SK-N-SH treated with all-trans-retinoic acid at 6 μM for 48 hours (cell line): ENCODE measurements around the gene CCDC63.

Experiments used
- ATAC-seq: fragments of 200-7000 bp; cut with Tn5 transposase; 3 replicates; pipeline ENCODE4 v1.9.1; 2020; ENCODE audit warnings: mild to moderate bottlenecking, moderate library complexity
- ARNTL ChIP-seq: fragments of 450-650 bp; formaldehyde crosslinking; IDR thresholded peaks from 2 replicates; pipeline ENCODE4 v1.5.0; 2020; ENCODE audit warnings: low read depth, mild to moderate bottlenecking, moderate library complexity, borderline replicate concordance
- BACH2 ChIP-seq: fragments of 250-450 bp; sonication (Bioruptor Pico); IDR thresholded peaks from 2 replicates; pipeline ENCODE4 v1.9.0; 2021; ENCODE audit warnings: mild to moderate bottlenecking, borderline replicate concordance
- CSDC2 ChIP-seq: fragments of 250-450 bp; sonication (Bioruptor Pico); IDR thresholded peaks from 2 replicates; pipeline ENCODE4 v1.5.0; 2020; ENCODE audit warnings: mild to moderate bottlenecking, moderate library complexity
- ESRRG ChIP-seq: fragments of 250-450 bp; sonication (Bioruptor Pico); IDR thresholded peaks from 2 replicates; pipeline ENCODE4 v1.6.1; 2021; ENCODE audit warnings: mild to moderate bottlenecking
- GLIS3 ChIP-seq: fragments of 250-450 bp; sonication (Bioruptor Pico); IDR thresholded peaks from 2 replicates; pipeline ENCODE4 v1.5.0; 2020; ENCODE audit warnings: mild to moderate bottlenecking, moderate library complexity
- ISL1 ChIP-seq: fragments of 250-450 bp; sonication (Bioruptor Pico); IDR thresholded peaks from 2 replicates; pipeline ENCODE4 v2.1.2; 2022; ENCODE audit warnings: mild to moderate bottlenecking, moderate library complexity
- OSR1 ChIP-seq: fragments of 250-450 bp; sonication (Bioruptor Pico); IDR thresholded peaks from 2 replicates; pipeline ENCODE4 v1.8.0; 2022; ENCODE audit warnings: moderate library complexity, mild to moderate bottlenecking, inconsistent platforms
- PPARA ChIP-seq: fragments of 250-450 bp; sonication (Bioruptor Pico); IDR thresholded peaks from 2 replicates; pipeline ENCODE4 v1.5.0; 2020; ENCODE audit warnings: mild to moderate bottlenecking, borderline replicate concordance
- RARB ChIP-seq: fragments of 250-450 bp; sonication (Bioruptor Pico); IDR thresholded peaks from 2 replicates; pipeline ENCODE4 v1.8.0; 2021; ENCODE audit warnings: mild to moderate bottlenecking, moderate library complexity
- SNAI2 ChIP-seq: fragments of 250-450 bp; sonication (Bioruptor Pico); IDR thresholded peaks from 2 replicates; pipeline ENCODE4 v1.5.0; 2020; ENCODE audit warnings: mild to moderate bottlenecking, moderate library complexity
- TCF4 ChIP-seq: fragments of 250-450 bp; sonication (Bioruptor Pico); IDR thresholded peaks from 2 replicates; pipeline ENCODE4 v1.8.0; 2021; ENCODE audit warnings: mild to moderate bottlenecking, moderate library complexity, borderline replicate concordance
- TOX ChIP-seq: fragments of 250-450 bp; sonication (Bioruptor Pico); IDR thresholded peaks from 2 replicates; pipeline ENCODE4 v1.8.0; 2021; ENCODE audit warnings: mild to moderate bottlenecking, moderate library complexity, borderline replicate concordance
- ZC3H10 ChIP-seq: fragments of 250-450 bp; sonication (Bioruptor Pico); IDR thresholded peaks from 2 replicates; pipeline ENCODE4 v1.5.1; 2021; ENCODE audit warnings: mild to moderate bottlenecking, moderate library complexity
- ZFP3 ChIP-seq: fragments of 250-450 bp; sonication (Bioruptor Pico); IDR thresholded peaks from 2 replicates; pipeline ENCODE4 v1.5.0; 2020; ENCODE audit warnings: mild to moderate bottlenecking, moderate library complexity
- ZFP30 ChIP-seq: fragments of 450-650 bp; formaldehyde crosslinking; IDR thresholded peaks from 2 replicates; pipeline ENCODE4 v1.5.0; 2022; ENCODE audit warnings: mild to moderate bottlenecking, moderate library complexity
- ZNF565 ChIP-seq: fragments of 450-650 bp; formaldehyde crosslinking; conservative IDR thresholded peaks from 2 replicates; pipeline ENCODE4 v1.5.0; 2020; ENCODE audit warnings: low read depth, mild to moderate bottlenecking, moderate library complexity
- ZNF70 ChIP-seq: fragments of 450-650 bp; formaldehyde crosslinking; IDR thresholded peaks from 2 replicates; pipeline ENCODE4 v1.5.0; 2020; ENCODE audit warnings: mild to moderate bottlenecking, moderate library complexity
- ZNF8 ChIP-seq: fragments of 450-650 bp; formaldehyde crosslinking; IDR thresholded peaks from 2 replicates; pipeline ENCODE4 v1.5.0; 2020; ENCODE audit warnings: mild to moderate bottlenecking, moderate library complexity
- TF ChIP-seq, protein P1 (sequence below): fragments of 250-450 bp; sonication (Bioruptor Pico); IDR thresholded peaks from 2 replicates; pipeline ENCODE4 v1.5.1; 2020; ENCODE audit warnings: low read depth, mild to moderate bottlenecking, moderate library complexity
- TF ChIP-seq, protein P2 (sequence below): fragments of 250-450 bp; sonication (Bioruptor Pico); IDR thresholded peaks from 2 replicates; pipeline ENCODE4 v1.5.1; 2021; ENCODE audit warnings: mild to moderate bottlenecking, moderate library complexity
- TF ChIP-seq, protein P3 (sequence below): fragments of 250-450 bp; sonication (Bioruptor Pico); IDR thresholded peaks from 2 replicates; pipeline ENCODE4 v1.8.0; 2020; ENCODE audit warnings: mild to moderate bottlenecking, moderate library complexity, borderline replicate concordance
- TF ChIP-seq, protein P4 (sequence below): fragments of 250-450 bp; sonication (Bioruptor Pico); IDR thresholded peaks from 2 replicates; pipeline ENCODE4 v1.5.0; 2020; ENCODE audit warnings: mild to moderate bottlenecking, moderate library complexity

Gene CCDC63

DNA sequence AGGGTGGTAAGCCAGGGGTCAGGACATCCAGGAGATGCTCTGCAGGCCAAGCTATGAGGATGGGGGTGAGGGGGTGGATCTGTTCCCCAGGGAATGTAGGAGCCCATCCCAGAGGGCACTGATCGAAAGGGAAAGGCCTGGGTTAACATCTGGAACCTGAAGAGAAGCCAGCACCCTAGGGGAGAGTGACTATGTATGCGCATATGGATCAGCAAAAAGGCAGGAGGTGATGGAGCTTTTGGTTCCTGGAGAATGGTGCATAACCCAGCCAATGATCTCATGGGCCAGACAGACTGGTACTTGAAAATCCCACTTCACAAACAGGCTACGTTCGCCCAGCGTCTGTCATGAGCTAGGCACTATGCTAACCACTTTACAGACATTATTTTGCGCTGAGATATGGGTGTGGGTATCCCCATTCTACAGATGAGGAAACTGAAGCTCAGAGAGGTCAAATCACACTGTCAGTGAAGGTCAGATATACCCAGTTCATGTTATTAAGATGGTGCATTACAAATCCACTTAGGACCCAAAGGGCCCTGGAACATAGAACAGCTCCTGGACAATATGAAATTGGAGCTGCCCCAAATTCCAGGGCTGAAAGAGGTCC, 1.6 kb downstream of the CCDC63 start:
- ATAC-seq: no peak
- no peak for TF ChIP-seq ARNTL (CRISPR knock-in tag)
- no peak for TF ChIP-seq ZFP3
- TF ChIP-seq, protein P1, sequence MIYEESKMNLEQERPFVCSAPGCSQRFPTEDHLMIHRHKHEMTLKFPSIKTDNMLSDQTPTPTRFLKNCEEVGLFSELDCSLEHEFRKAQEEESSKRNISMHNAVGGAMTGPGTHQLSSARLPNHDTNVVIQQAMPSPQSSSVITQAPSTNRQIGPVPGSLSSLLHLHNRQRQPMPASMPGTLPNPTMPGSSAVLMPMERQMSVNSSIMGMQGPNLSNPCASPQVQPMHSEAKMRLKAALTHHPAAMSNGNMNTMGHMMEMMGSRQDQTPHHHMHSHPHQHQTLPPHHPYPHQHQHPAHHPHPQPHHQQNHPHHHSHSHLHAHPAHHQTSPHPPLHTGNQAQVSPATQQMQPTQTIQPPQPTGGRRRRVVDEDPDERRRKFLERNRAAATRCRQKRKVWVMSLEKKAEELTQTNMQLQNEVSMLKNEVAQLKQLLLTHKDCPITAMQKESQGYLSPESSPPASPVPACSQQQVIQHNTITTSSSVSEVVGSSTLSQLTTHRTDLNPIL (CRISPR knock-in tag): no peak
- TF ChIP-seq CSDC2 (CRISPR knock-in tag): no peak
- no peak for TF ChIP-seq SNAI2 (CRISPR knock-in tag)
- no peak for TF ChIP-seq ZNF70
- TF ChIP-seq GLIS3: no peak
- TF ChIP-seq, protein P2, sequence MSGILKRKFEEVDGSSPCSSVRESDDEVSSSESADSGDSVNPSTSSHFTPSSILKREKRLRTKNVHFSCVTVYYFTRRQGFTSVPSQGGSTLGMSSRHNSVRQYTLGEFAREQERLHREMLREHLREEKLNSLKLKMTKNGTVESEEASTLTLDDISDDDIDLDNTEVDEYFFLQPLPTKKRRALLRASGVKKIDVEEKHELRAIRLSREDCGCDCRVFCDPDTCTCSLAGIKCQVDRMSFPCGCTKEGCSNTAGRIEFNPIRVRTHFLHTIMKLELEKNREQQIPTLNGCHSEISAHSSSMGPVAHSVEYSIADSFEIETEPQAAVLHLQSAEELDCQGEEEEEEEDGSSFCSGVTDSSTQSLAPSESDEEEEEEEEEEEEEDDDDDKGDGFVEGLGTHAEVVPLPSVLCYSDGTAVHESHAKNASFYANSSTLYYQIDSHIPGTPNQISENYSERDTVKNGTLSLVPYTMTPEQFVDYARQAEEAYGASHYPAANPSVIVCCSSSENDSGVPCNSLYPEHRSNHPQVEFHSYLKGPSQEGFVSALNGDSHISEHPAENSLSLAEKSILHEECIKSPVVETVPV (CRISPR knock-in tag): no peak
- TF ChIP-seq ZFP30: no peak
- no peak for TF ChIP-seq ZNF565
- no peak for TF ChIP-seq TCF4 (CRISPR knock-in tag)
- TF ChIP-seq OSR1 (CRISPR knock-in tag): no peak
- TF ChIP-seq ESRRG: no peak

DNA sequence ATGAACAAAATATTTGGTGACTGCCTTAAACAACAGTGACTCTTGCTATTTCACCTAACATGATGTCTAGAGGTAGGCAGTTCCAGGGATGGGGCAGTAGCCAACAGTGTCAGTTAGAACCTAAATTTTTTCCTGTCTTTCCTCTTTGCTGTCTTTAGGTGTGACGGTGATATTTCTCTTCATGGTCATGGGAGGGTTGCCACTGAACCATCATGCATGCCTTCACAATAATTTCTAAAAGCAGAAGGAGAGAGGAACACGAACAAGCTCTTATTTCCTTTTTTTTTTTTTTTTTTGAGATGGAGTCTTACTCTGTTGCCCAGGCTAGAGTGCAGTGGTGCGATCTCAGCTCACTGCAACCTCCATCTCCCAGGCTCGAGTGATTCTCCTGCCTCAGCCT, 2.4 kb downstream of the CCDC63 start:
- no peak for ATAC-seq

DNA sequence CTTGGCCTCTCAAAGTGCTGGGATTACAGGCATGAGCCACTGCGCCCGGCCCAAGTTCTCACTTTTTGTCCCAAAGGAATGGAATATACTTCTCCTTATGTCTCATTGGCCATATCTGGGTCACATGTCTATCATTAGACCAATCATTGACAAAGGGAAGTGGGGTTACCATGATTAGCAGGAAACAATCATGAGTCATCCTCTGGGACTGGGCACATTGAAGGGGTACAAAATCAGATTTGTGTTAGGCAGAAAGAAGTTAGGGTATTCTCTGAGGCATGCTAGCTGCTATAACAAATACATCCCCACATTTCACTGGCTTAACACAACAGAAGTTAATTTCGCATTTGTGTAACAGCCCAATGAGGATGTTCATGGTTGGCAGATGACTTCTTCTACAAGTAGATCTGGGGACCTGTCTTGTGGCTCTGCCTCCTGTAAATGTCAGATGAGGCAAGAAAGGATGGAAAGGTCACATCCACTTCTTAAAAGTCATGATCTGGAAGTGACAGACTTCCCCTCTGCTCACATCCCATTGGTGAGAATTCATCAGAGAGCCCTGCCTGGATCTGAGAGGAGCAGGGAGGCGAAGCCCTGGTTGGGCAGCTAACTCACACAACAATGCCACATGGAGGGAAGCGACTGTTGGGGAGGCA, 3.1 kb downstream of the CCDC63 start:
- no peak for ATAC-seq
- TF ChIP-seq ARNTL (CRISPR knock-in tag): no peak
- no peak for TF ChIP-seq ZC3H10 (CRISPR knock-in tag)
- no peak for TF ChIP-seq BACH2 (CRISPR knock-in tag)
- no peak for TF ChIP-seq RARB (CRISPR knock-in tag)
- TF ChIP-seq ZFP3: no peak
- TF ChIP-seq ZNF8 (CRISPR knock-in tag): no peak
- TF ChIP-seq, protein P3, sequence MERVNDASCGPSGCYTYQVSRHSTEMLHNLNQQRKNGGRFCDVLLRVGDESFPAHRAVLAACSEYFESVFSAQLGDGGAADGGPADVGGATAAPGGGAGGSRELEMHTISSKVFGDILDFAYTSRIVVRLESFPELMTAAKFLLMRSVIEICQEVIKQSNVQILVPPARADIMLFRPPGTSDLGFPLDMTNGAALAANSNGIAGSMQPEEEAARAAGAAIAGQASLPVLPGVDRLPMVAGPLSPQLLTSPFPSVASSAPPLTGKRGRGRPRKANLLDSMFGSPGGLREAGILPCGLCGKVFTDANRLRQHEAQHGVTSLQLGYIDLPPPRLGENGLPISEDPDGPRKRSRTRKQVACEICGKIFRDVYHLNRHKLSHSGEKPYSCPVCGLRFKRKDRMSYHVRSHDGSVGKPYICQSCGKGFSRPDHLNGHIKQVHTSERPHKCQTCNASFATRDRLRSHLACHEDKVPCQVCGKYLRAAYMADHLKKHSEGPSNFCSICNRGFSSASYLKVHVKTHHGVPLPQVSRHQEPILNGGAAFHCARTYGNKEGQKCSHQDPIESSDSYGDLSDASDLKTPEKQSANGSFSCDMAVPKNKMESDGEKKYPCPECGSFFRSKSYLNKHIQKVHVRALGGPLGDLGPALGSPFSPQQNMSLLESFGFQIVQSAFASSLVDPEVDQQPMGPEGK (CRISPR knock-in tag): no peak
- TF ChIP-seq TOX (CRISPR knock-in tag): no peak
- TF ChIP-seq OSR1 (CRISPR knock-in tag): no peak
- TF ChIP-seq ESRRG: no peak
- TF ChIP-seq ISL1 (CRISPR knock-in tag): no peak
- TF ChIP-seq SNAI2 (CRISPR knock-in tag): no peak
- TF ChIP-seq, all 23 proteins: peak for 0

More for the DNA sequence above, 2.4 kb downstream of the CCDC63 start:
- no peak for TF ChIP-seq GLIS3
- TF ChIP-seq, protein P3 (CRISPR knock-in tag): no peak
- no peak for TF ChIP-seq ZNF70
- TF ChIP-seq, protein P4, sequence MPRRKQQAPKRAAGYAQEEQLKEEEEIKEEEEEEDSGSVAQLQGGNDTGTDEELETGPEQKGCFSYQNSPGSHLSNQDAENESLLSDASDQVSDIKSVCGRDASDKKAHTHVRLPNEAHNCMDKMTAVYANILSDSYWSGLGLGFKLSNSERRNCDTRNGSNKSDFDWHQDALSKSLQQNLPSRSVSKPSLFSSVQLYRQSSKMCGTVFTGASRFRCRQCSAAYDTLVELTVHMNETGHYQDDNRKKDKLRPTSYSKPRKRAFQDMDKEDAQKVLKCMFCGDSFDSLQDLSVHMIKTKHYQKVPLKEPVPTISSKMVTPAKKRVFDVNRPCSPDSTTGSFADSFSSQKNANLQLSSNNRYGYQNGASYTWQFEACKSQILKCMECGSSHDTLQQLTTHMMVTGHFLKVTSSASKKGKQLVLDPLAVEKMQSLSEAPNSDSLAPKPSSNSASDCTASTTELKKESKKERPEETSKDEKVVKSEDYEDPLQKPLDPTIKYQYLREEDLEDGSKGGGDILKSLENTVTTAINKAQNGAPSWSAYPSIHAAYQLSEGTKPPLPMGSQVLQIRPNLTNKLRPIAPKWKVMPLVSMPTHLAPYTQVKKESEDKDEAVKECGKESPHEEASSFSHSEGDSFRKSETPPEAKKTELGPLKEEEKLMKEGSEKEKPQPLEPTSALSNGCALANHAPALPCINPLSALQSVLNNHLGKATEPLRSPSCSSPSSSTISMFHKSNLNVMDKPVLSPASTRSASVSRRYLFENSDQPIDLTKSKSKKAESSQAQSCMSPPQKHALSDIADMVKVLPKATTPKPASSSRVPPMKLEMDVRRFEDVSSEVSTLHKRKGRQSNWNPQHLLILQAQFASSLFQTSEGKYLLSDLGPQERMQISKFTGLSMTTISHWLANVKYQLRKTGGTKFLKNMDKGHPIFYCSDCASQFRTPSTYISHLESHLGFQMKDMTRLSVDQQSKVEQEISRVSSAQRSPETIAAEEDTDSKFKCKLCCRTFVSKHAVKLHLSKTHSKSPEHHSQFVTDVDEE (CRISPR knock-in tag): no peak
- TF ChIP-seq ZFP3: no peak
- no peak for TF ChIP-seq OSR1 (CRISPR knock-in tag)
- TF ChIP-seq ISL1 (CRISPR knock-in tag): no peak
- TF ChIP-seq BACH2 (CRISPR knock-in tag): no peak
- no peak for TF ChIP-seq PPARA (CRISPR knock-in tag)
